ENCODE measurements around the gene C22orf15. TPM values are rescaled to one million over a fixed set of nuclear protein-coding genes. Genes with fewer than 3 reads are reported as not detected.
"Not testable (repeated sequence)": the region's sequence is repeated elsewhere in the genome, so short reads cannot be mapped to it uniquely, and the experiment has no call there.

The C22orf15 gene
- total RNA-seq, 4 donors from 2014 or later = not detected

GRCh38 chr22:23718371-23719165 is 44.2 kb upstream of the C22orf15 start:
- ATAC-seq (ENCODE audit: low FRiP score) (no peak), DNase-seq (ENCODE audit: low spot score) (no peak)
- TF ChIP-seq, protein P1, sequence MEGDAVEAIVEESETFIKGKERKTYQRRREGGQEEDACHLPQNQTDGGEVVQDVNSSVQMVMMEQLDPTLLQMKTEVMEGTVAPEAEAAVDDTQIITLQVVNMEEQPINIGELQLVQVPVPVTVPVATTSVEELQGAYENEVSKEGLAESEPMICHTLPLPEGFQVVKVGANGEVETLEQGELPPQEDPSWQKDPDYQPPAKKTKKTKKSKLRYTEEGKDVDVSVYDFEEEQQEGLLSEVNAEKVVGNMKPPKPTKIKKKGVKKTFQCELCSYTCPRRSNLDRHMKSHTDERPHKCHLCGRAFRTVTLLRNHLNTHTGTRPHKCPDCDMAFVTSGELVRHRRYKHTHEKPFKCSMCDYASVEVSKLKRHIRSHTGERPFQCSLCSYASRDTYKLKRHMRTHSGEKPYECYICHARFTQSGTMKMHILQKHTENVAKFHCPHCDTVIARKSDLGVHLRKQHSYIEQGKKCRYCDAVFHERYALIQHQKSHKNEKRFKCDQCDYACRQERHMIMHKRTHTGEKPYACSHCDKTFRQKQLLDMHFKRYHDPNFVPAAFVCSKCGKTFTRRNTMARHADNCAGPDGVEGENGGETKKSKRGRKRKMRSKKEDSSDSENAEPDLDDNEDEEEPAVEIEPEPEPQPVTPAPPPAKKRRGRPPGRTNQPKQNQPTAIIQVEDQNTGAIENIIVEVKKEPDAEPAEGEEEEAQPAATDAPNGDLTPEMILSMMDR (IDR thresholded peaks at IDR 0.05) = no peak

- no peak for DNase-seq (ENCODE audit: low spot score)
- ATAC-seq (ENCODE audit: low FRiP score) = no peak
- TF ChIP-seq, protein P1 (IDR thresholded peaks at IDR 0.05) = no peak
These were observed 41.9 kb upstream of the C22orf15 start for GRCh38 chr22:23720855-23721254.

DNA sequence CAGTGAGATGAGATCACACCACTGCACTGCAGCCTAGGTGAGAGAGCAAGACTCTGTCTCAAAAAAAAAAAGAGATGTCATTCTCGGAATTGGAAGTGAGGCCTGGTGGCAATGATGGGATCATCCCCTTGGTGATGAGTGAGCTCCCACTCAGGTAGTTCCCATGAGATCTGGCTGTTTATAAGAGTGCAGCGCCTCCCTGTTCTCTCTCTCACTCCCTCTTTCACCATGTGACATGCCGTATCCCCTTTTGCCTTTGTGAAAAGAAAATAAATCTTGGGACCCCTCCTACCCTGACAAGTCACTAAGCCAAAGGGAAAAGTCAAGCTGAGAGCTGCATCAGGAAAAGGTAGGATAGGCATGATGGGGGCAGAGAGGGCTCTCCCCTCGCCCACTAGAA is 40.6 kb upstream of the C22orf15 start:
- DNase-seq (ENCODE audit: low spot score) = no peak
- ATAC-seq (ENCODE audit: low FRiP score) = no peak
- TF ChIP-seq, protein P1 (IDR thresholded peaks at IDR 0.05) = no peak

DNA sequence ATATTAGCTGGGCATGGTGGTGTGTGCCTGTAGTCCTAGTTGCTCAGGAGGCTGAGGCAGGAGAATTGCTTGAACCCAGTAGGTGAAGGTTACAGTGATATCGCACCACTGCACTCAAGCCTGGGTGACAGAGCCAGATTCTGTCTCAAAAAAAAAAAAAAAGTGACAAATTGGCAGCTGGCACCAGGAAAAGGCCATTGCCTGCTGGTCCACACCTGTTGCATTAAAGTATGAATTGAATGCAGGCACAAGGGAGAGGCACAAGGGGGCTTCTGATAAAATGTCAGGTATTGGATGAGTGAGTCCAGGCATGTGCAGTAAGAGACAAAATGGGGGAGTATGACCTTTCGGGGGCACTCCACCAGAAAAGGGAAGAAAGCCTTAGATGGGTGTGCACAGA is 40.1 kb upstream of the C22orf15 start:
- ATAC-seq (ENCODE audit: low FRiP score) = no peak
- no peak for DNase-seq (ENCODE audit: low spot score)
- TF ChIP-seq, protein P1 (IDR thresholded peaks at IDR 0.05) = no peak

GRCh38 chr22:23728108-23728507 is 34.7 kb upstream of the C22orf15 start:
- DNase-seq (ENCODE audit: low spot score) = not testable (repeated sequence)

GRCh38 chr22:23737696-23738095 is 25.1 kb upstream of the C22orf15 start:
- TF ChIP-seq, protein P1 (IDR thresholded peaks at IDR 0.05) = no peak
- ATAC-seq (ENCODE audit: low FRiP score) (no peak), DNase-seq (ENCODE audit: low spot score) (no peak)

More at GRCh38 chr22:23728108-23728507, 34.7 kb upstream of the C22orf15 start:
- ATAC-seq (ENCODE audit: low FRiP score) = not testable (repeated sequence)

DNA sequence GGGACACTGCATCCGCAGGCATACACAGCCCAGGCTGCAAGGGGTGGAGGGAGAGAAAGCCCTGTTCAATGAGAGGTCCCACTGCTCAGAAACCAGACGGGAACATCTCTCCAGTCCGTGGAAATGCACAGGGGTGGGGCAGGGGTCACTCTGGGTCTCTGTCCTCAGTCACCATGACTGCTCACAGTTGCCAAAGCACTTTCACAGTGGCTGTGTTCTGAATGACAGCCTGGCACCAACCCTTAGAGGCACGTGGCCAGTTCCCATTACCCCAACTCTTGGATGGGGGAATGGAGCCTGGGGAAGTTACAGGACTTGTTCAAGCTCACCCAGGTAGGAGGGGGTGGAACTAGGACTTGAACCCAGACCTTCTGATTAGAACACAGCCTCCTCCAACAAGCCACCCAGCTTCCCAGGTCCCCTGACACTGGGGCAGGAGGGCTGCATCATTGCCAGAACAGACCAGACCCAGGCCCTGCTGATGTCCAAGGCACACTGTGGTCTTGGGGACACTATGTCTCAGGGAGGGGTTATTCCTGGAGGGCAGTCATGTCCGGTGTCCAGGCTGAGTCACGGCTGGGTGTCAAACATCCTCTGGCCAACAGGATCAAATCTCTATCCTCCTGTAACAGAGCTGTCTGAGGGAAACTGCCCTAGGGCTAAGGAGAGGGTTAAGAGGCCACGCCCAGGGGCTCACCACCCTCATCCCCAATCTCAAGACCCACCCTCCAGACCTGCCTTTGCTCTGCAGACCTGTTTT is 20.1 kb upstream of the C22orf15 start:
- TF ChIP-seq, protein P1 (IDR thresholded peaks at IDR 0.05) = no peak
- no peak for DNase-seq (ENCODE audit: low spot score)
- peak; percentile 47 for ATAC-seq (ENCODE audit: low FRiP score)
